ENCODE data around the gene TOMM20L.

Gene TOMM20L

GRCh38 chr14:58427281-58428117 lies 31.8 kb downstream of the TOMM20L start, which contains the start of the genes KIAA0586 and TIMM9:
KIAA0586 (plus strand) TSS chr14:58427719; CDS start chr14:58428265, 546 bp downstream.
TIMM9 (minus strand) TSS chr14:58427531; CDS start chr14:58411945, 15,586 bp downstream.
- DNase-seq (ENCODE audit: low read depth), result peak; percentile 92

- no peak for DNase-seq (ENCODE audit: low read depth)
Measured at GRCh38 chr14:58428118-58428683, 32.5 kb downstream of the TOMM20L start.

- DNase-seq (ENCODE audit: low read depth), result no peak
Measured at GRCh38 chr14:58430156-58430555, 34.4 kb downstream of the TOMM20L start.

- DNase-seq (ENCODE audit: low read depth), result no peak
Measured at GRCh38 chr14:58439476-58439875, 43.7 kb downstream of the TOMM20L start.

- no peak for DNase-seq (ENCODE audit: low read depth)
Measured at GRCh38 chr14:58444627-58445026, 48.9 kb downstream of the TOMM20L start.

GRCh38 chr14:58455593-58456265 lies 60.0 kb downstream of the TOMM20L start:
- no peak for DNase-seq (ENCODE audit: low read depth)
